K562 (cell line): ENCODE results near the gene KRTAP4-7. TPM values are rescaled to one million over a fixed set of nuclear protein-coding genes. Genes with fewer than 3 reads are reported as not detected.
A peak's percentile ranks its signal among the peaks of the same experiment; 100 is the strongest.

Source experiments
- ATAC-seq: fragments of 200-7000 bp; cut with Tn5 transposase; 3 replicates; pipeline ENCODE4 v1.9.1; 2020; ENCODE audit warnings: moderate library complexity
- BruUV-seq: library from RNA; stranded (reverse); fragments of 400-500 nt; replicated peaks from 2 replicates; lab custom pipeline; 2021; lab: Mats Ljungman, UMichigan
- CTCF ChIA-PET: fragments of 300-600 bp; formaldehyde crosslinking; extraction: SDS; loops from one replicate; lab custom pipeline; 2021; ENCODE audit warnings: low intra/inter-chr PET ratio; lab: Yijun Ruan, JAX
- POLR2A ChIA-PET: fragments of 300-600, 350-650 bp; sonication (Branson Sonifier 250); formaldehyde crosslinking; extraction: SDS; loops from one replicate; lab custom pipeline; 2021; ENCODE audit warnings: antibody characterized with exemption, inconsistent platforms; lab: Yijun Ruan, JAX
- DNase-seq, 4 experiments: peaks; one replicate each; pipeline versions ENCODE4 v3.0.0 to v3.0.0-alpha.2; 2011 to 2018; ENCODE audit warnings: low spot score in 3 of 4, mixed read lengths in 3 of 4; ENCODE audit errors: extremely low read depth in 1 of 4
- FAIRE-seq: peaks from 2 replicates; lab custom pipeline; 2011; peaks lifted over from hg19 to GRCh38; lab: Jason Lieb, UNC
- H2AFZ ChIP-seq: 2 replicates; pipeline ENCODE4 v1.6.0; 2011; ENCODE audit warnings: low read depth, low read length, control low read depth, inconsistent platforms
- H3K27ac ChIP-seq: fragments of 200-600 bp; 3 replicates; pipeline ENCODE4 v1.8.0; 2011; ENCODE audit warnings: low read depth, mild to moderate bottlenecking, control low read depth, inconsistent platforms, low read length, moderate library complexity, mixed read lengths; ENCODE audit errors: extremely low read depth
- H3K27me3 ChIP-seq, 2 experiments: fragments of 300-600 bp in 1 of 2; 2 replicates in 1 of 2; 3 replicates in 1 of 2; pipeline versions ENCODE4 v1.6.0 to v1.8.0; 2011; ENCODE audit warnings: inconsistent platforms in 2 of 2, low read length in 2 of 2, mild to moderate bottlenecking in 1 of 2, mixed read lengths in 1 of 2, moderate library complexity in 1 of 2; ENCODE audit not compliant: control insufficient read depth in 2 of 2, insufficient read depth in 2 of 2
- H3K36me3 ChIP-seq: fragments of 300-600 bp; 3 replicates; pipeline ENCODE4 v1.8.0; 2011; ENCODE audit warnings: mild to moderate bottlenecking, low read length, inconsistent platforms; ENCODE audit not compliant: control insufficient read depth, insufficient read depth
- H3K4me1 ChIP-seq, 2 experiments: fragments of 200-600 bp in 1 of 2; replicated peaks in 1 of 2; 2 replicates in 1 of 2; 3 replicates in 1 of 2; pipeline versions ENCODE4 v1.5.1 to v1.8.0; 2011; ENCODE audit warnings: inconsistent platforms in 2 of 2, low read length in 2 of 2, mild to moderate bottlenecking in 1 of 2, mixed read lengths in 1 of 2, moderate library complexity in 1 of 2; ENCODE audit not compliant: control insufficient read depth in 2 of 2, insufficient read depth in 2 of 2
- H3K4me2 ChIP-seq: 2 replicates; pipeline ENCODE4 v1.6.1; 2011; ENCODE audit warnings: low read length, control low read depth, inconsistent platforms, mixed read lengths; ENCODE audit not compliant: insufficient read depth
- H3K4me3 ChIP-seq: fragments of 200-600 bp; sonication (generic), shearing (Covaris generic); 2 replicates; pipeline ENCODE4 v1.5.1; 2016; ENCODE audit warnings: control low read depth, inconsistent platforms
- H3K79me2 ChIP-seq: fragments of 200-600 bp; 3 replicates; pipeline ENCODE4 v1.8.0; 2011; ENCODE audit warnings: low read length, inconsistent platforms; ENCODE audit not compliant: control insufficient read depth, insufficient read depth
- H3K9ac ChIP-seq, 2 experiments: 2 replicates each; pipeline versions ENCODE4 v1.6.0 to v1.6.1; 2011; ENCODE audit warnings: low read depth in 2 of 2, low read length in 2 of 2, control low read depth in 1 of 2, inconsistent platforms in 1 of 2, mild to moderate bottlenecking in 1 of 2, mixed read lengths in 1 of 2; ENCODE audit not compliant: insufficient read depth in 1 of 2
- H3K9me1 ChIP-seq: one replicate; pipeline ENCODE4 v1.6.0; 2011; ENCODE audit warnings: inconsistent platforms, mild to moderate bottlenecking, low read length, moderate library complexity; ENCODE audit not compliant: control insufficient read depth, insufficient read depth
- H3K9me3 ChIP-seq: replicated peaks from 2 replicates; pipeline ENCODE4 v1.5.1; 2011; ENCODE audit warnings: low read depth, low read length, inconsistent platforms; ENCODE audit not compliant: control insufficient read depth, insufficient read depth
- H4K20me1 ChIP-seq: replicated peaks from 2 replicates; pipeline ENCODE4 v1.6.1; 2011; ENCODE audit warnings: low read length, inconsistent platforms, mixed read lengths; ENCODE audit not compliant: control insufficient read depth, insufficient read depth
- ARID1B ChIP-seq: fragments of 450-650 bp; IDR thresholded peaks from 2 replicates; pipeline ENCODE4 v1.6.1; 2016; ENCODE audit warnings: antibody characterized with exemption, mild to moderate bottlenecking, inconsistent platforms
- ETV1 ChIP-seq: fragments of 450-650 bp; conservative IDR thresholded peaks from 2 replicates; pipeline ENCODE4 v1.6.1; 2016; ENCODE audit warnings: missing genetic modification characterization, control low read depth, low read depth, missing compliant biosample characterization
- NR1H2 ChIP-seq: sonication (generic); formaldehyde crosslinking; IDR thresholded peaks from 2 replicates; pipeline ENCODE4 v1.4.0; 2020; ENCODE audit warnings: mild to moderate bottlenecking, missing genetic modification reagents
- POLR2B ChIP-seq: fragments of 450-650 bp; IDR thresholded peaks from 2 replicates; pipeline ENCODE4 v1.6.1; 2018; ENCODE audit warnings: low read depth; ENCODE audit not compliant: partially characterized antibody
- PTBP1 ChIP-seq: fragments of 200-400 bp; formaldehyde crosslinking; IDR thresholded peaks from 2 replicates; pipeline ENCODE4 v1.6.1; 2017; ENCODE audit warnings: low read depth, low read length
- PURB ChIP-seq: sonication (generic); formaldehyde crosslinking; IDR thresholded peaks from 2 replicates; pipeline ENCODE4 v1.9.0; 2021; ENCODE audit warnings: low read depth, mild to moderate bottlenecking, missing genetic modification reagents
- TAF1 ChIP-seq: IDR thresholded peaks from 2 replicates; pipeline ENCODE4 v1.6.1; 2011; ENCODE audit warnings: mild to moderate bottlenecking, low read length, moderate library complexity; ENCODE audit not compliant: insufficient read depth, control insufficient read depth, severe bottlenecking; ENCODE audit errors: extremely low read depth
- ZBTB17 ChIP-seq: fragments of 450-650 bp; formaldehyde crosslinking; IDR thresholded peaks from 2 replicates; pipeline ENCODE4 v1.4.0; 2020; ENCODE audit warnings: mild to moderate bottlenecking
- ZBTB5 ChIP-seq: fragments of 450-650 bp; IDR thresholded peaks from 2 replicates; pipeline ENCODE4 v1.6.1; 2017; ENCODE audit warnings: antibody characterized with exemption
- ZNF175 ChIP-seq: fragments of 200-800 bp; sonication (Bioruptor generic); IDR thresholded peaks from 2 replicates; pipeline ENCODE4 v1.6.1; 2016; ENCODE audit warnings: low read depth, mild to moderate bottlenecking, missing genetic modification characterization, missing compliant biosample characterization
- ZNF561 ChIP-seq: fragments of 450-650 bp; formaldehyde crosslinking; conservative IDR thresholded peaks from 2 replicates; pipeline ENCODE4 v1.4.0; 2020; ENCODE audit warnings: mild to moderate bottlenecking, moderate library complexity
- ZNF740 ChIP-seq, 3 experiments: fragments of 200-800 bp in 1 of 3; sonication (Bioruptor generic) in 1 of 3; sonication (generic) in 1 of 3; formaldehyde crosslinking in 1 of 3; IDR thresholded peaks; 2 replicates each; pipeline versions ENCODE4 v1.6.1 to v1.8.0; 2016 to 2022; ENCODE audit warnings: mild to moderate bottlenecking in 2 of 3, missing compliant biosample characterization in 2 of 3, missing genetic modification characterization in 2 of 3, missing genetic modification reagents in 1 of 3
- WGBS: fragments of 100-300 bp; shearing (Covaris generic); methylation state at CpG from one replicate; pipeline ENCODE4 v1.1.6; 2016; ENCODE audit warnings: low coverage, mixed read lengths; ENCODE audit not compliant: insufficient coverage; ENCODE audit errors: missing lambda C conversion rate; 5-methylcytosine and 5-hydroxymethylcytosine counted together
- in situ Hi-C: fragments of 300-500 bp; cut with MboI; formaldehyde crosslinking; loops from 4 replicates; pipeline ENCODE4 v1.15.0; 2018; ENCODE audit warnings: inconsistent platforms, mixed read lengths
- intact Hi-C: fragments of 100-400 bp; cut with micrococcal nuclease; formaldehyde crosslinking; loops from 2 replicates; pipeline ENCODE4 v1.14.2; 2022
- polyA plus RNA-seq, 8 experiments: library from polyadenylated mRNA; depleted of rRNA in 4 of 8; stranded (reverse) in 5 of 8; unstranded in 3 of 8; fragments of >200 nt; fragmentation: Nextera tagmentation in 2 of 8; fragmentation: Illumina TruSeq in 1 of 8; extraction: Ambion mirVana in 2 of 8; extraction: Trizol in 1 of 8; gene quantifications; 2 replicates each; pipeline versions ENCODE4 v1.2.1 to v1.2.3, GENCODE V29; 2011 to 2014; ENCODE audit warnings: inconsistent platforms in 1 of 8, missing spikeins in 1 of 8
- total RNA-seq, 7 experiments: library from RNA; depleted of rRNA in 6 of 7; stranded (reverse); fragments of >200 nt in 6 of 7; fragmentation: Illumina TruSeq in 2 of 7; extraction: Trizol in 2 of 7; gene quantifications; 2 replicates each; pipeline versions ENCODE4 v1.2.1 to v1.2.3, GENCODE V29; 2011 to 2021; ENCODE audit warnings: low replicate concordance in 1 of 7
- TF ChIP-seq, protein P1 (sequence below), 2 experiments: fragments of 450-650 bp; IDR thresholded peaks; 2 replicates each; pipeline ENCODE4 v1.6.1; 2016

The KRTAP4-7 gene
- total and polyA plus RNA-seq, 9 of the 15 experiments (the other 6 are each of a cell fraction or from before 2014, with no cell fraction given): not detected

- no peaks in the 10 kb centered on the region for H3K9me1 ChIP-seq
- FAIRE-seq (peak; percentile 76), DNase-seq (peak; percentile 9 to 23 (median 11)), ATAC-seq (peak; percentile 76)
- 0% methylated on average over 5 of the region's 6 CpGs for WGBS
- BruUV-seq: no TSS peak
- in situ Hi-C loops (no loop called here), intact Hi-C loops (no loop called here)
- CTCF ChIA-PET: no interaction called here
- no peak within 1 kb of the TSS for H3K4me3 ChIP-seq
- no peaks in the 10 kb centered on the region for H3K79me2 ChIP-seq
- H3K4me2 ChIP-seq: no peak within 1 kb of the TSS
- no peak within 1 kb of the TSS for H3K9ac ChIP-seq
- H3K4me1 ChIP-seq: peaks cover 0 to 5% of the 10 kb centered on the region in 2 experiments; a peak in 2 of 5 replicates
- H3K27me3 ChIP-seq: no peaks in the 10 kb centered on the region; a peak in 1 of 5 replicates
- H3K36me3 ChIP-seq: no peaks in the 10 kb centered on the region
- no peaks in the 10 kb centered on the region for H3K9me3 ChIP-seq
- no peak within 1 kb of the TSS for H3K27ac ChIP-seq
- H2AFZ ChIP-seq: no peak within 1 kb of the TSS
- POLR2A ChIA-PET: no interaction called here
- H4K20me1 ChIP-seq: no peaks in the 10 kb centered on the region
- no peak for TF ChIP-seq ZNF561 (CRISPR knock-in tag)
- TF ChIP-seq POLR2B: no peak
- TF ChIP-seq PURB (CRISPR knock-in tag): no peak
- no peak for TF ChIP-seq PTBP1
- TF ChIP-seq ARID1B: peak; percentile 82
- TF ChIP-seq ZNF740 (CRISPR knock-in tag; IDR thresholded peaks at IDR 0.05): no peak
- no peak for TF ChIP-seq ZNF740 (tag; IDR thresholded peaks at IDR 0.05)
- TF ChIP-seq ZBTB5: no peak
- TF ChIP-seq, protein P1, sequence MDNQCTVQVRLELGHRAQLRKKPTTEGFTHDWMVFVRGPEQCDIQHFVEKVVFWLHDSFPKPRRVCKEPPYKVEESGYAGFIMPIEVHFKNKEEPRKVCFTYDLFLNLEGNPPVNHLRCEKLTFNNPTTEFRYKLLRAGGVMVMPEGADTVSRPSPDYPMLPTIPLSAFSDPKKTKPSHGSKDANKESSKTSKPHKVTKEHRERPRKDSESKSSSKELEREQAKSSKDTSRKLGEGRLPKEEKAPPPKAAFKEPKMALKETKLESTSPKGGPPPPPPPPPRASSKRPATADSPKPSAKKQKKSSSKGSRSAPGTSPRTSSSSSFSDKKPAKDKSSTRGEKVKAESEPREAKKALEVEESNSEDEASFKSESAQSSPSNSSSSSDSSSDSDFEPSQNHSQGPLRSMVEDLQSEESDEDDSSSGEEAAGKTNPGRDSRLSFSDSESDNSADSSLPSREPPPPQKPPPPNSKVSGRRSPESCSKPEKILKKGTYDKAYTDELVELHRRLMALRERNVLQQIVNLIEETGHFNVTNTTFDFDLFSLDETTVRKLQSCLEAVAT (IDR thresholded peaks at IDR 0.05): peak in 1 of 2 experiments; percentile 67; a peak in 1 of 4 replicates
- peak; percentile 72; the same call in 1 of the 2 replicates for TF ChIP-seq ZNF175 (CRISPR knock-in tag)
- TF ChIP-seq NR1H2: no peak
- no peak for TF ChIP-seq ZBTB17 (CRISPR knock-in tag)
- TF ChIP-seq TAF1: no peak
- 0 out of 2 replicates have a peak, but pooled peaks have one; percentile 12 for TF ChIP-seq ETV1
Observed at GRCh38 chr17:41065829-41066624, 17.9 kb upstream of the KRTAP4-7 start, which contains the start of gene KRTAP2-4. KRTAP2-4 (minus strand) TSS chr17:41065879; CDS start chr17:41065845, 34 bp downstream.
